Spleen (tissue), 11 donors: ENCODE results near the gene SMIM31. TPM values are rescaled to one million over a fixed set of nuclear protein-coding genes. Genes with fewer than 3 reads are reported as not detected.

Experiments used
- DNase-seq: peaks from one replicate; pipeline ENCODE4 v3.0.0-alpha.2; 2020
- H3K27ac ChIP-seq, 8 donors: fragments of 200-600 bp; sonication (generic) in 7 of 8; 1 replicate in 4 of 8; 2 replicates in 4 of 8; pipeline versions ENCODE4 v1.5.0 to v1.8.0; 2016 to 2021; ENCODE audit warnings: inconsistent platforms in 4 of 8, mild to moderate bottlenecking in 4 of 8, moderate library complexity in 1 of 8
- H3K27me3 ChIP-seq, 7 donors: fragments of 200-600 bp; sonication (generic) in 6 of 7; replicated peaks in 1 of 7; 1 replicate in 4 of 7; 2 replicates in 3 of 7; pipeline versions ENCODE4 v1.5.0 to v1.8.0; 2016 to 2021; ENCODE audit warnings: inconsistent platforms in 3 of 7, mild to moderate bottlenecking in 1 of 7
- H3K36me3 ChIP-seq, 6 donors: fragments of 200-600 bp; sonication (generic) in 5 of 6; 1 replicate in 4 of 6; 2 replicates in 2 of 6; pipeline versions ENCODE4 v1.5.0 to v1.8.0; 2016 to 2021; ENCODE audit warnings: inconsistent platforms in 2 of 6
- H3K4me1 ChIP-seq, 6 donors: fragments of 200-600 bp; sonication (generic) in 5 of 6; 1 replicate in 3 of 6; 2 replicates in 3 of 6; pipeline versions ENCODE4 v1.5.0 to v1.8.0; 2016 to 2021; ENCODE audit warnings: inconsistent platforms in 3 of 6
- H3K4me3 ChIP-seq, 8 donors: fragments of 200-600 bp; sonication (generic) in 7 of 8; 1 replicate in 4 of 8; 2 replicates in 4 of 8; pipeline versions ENCODE4 v1.5.0 to v1.8.0; 2016 to 2021; ENCODE audit warnings: inconsistent platforms in 4 of 8, mild to moderate bottlenecking in 4 of 8, moderate library complexity in 2 of 8
- H3K9me3 ChIP-seq, 8 donors: fragments of 200-600 bp; sonication (generic) in 7 of 8; 1 replicate in 4 of 8; 2 replicates in 4 of 8; pipeline versions ENCODE4 v1.5.0 to v1.8.0; 2016 to 2021; ENCODE audit warnings: inconsistent platforms in 4 of 8
- POLR2A ChIP-seq, 3 donors: fragments of 450-650 bp; IDR thresholded peaks; one replicate each; pipeline ENCODE4 v1.5.1; 2017; ENCODE audit warnings: antibody characterized with exemption in 3 of 3, mild to moderate bottlenecking in 1 of 3
- POLR2AphosphoS5 ChIP-seq, 3 donors: sonication (generic); formaldehyde crosslinking; IDR thresholded peaks; one replicate each; pipeline ENCODE4 v1.5.1; 2017; ENCODE audit warnings: antibody characterized with exemption in 3 of 3
- WGBS, 5 donors: extraction: QIAGEN DNeasy Blood & Tissue Kit in 3 of 5; methylation state at CpG; one replicate each; pipeline versions ENCODE4 v1.1.5 to v1.1.7; 2013 to 2018; 5-methylcytosine and 5-hydroxymethylcytosine counted together
- intact Hi-C: fragments of 100-400 bp; cut with DNase I; formaldehyde crosslinking; loops from one replicate; pipeline ENCODE4 v1.15.0; 2023; ENCODE audit warnings: low total_unique reads
- polyA plus RNA-seq, 3 donors: library from polyadenylated mRNA; stranded (reverse); fragments of 200-250 nt; gene quantifications; one replicate each; pipeline ENCODE4 v1.2.1, GENCODE V29; 2013
- total RNA-seq, 7 donors: library from RNA; depleted of rRNA in 3 of 7; stranded (reverse); fragments of >200 nt in 3 of 7; fragmentation: NEBNext Ultra II Directional in 4 of 7; extraction: Animal tissue kit (Norgen Biotek cat#: 25700) in 4 of 7; gene quantifications; one replicate each; pipeline versions ENCODE4 v1.1.0 to v1.2.1, GENCODE V29; 2016 to 2021
- TF ChIP-seq, protein P1 (sequence below), 11 experiments: fragments of 200-600 bp in 7 of 11; fragments of 450-650 bp in 4 of 11; sonication (generic) in 4 of 11; IDR thresholded peaks in 8 of 11; conservative IDR thresholded peaks in 3 of 11; 1 replicate in 7 of 11; 2 replicates in 4 of 11; pipeline versions ENCODE4 v1.4.0 to v1.8.0; 2016 to 2021; ENCODE audit warnings: antibody characterized with exemption in 11 of 11, inconsistent platforms in 4 of 11, mild to moderate bottlenecking in 1 of 11
- donor health status: healthy with polysubstance abuse.
- donor health status: DM: no; HTN: no; CAD: no; lungs with moderate emphysema.
- donor health status: DM: no; HTN: no; CAD: no.
- donor health status: Bipolar disorder and iron deficiency.
- donor health status: healthy.
- donor health status: DM: no; HTN: no; CAD: no.
- donor health status: DM: yes; HTN: yes; CAD: no.

SMIM31 gene
- total and polyA plus RNA-seq, 10 donors = not detected

DNA sequence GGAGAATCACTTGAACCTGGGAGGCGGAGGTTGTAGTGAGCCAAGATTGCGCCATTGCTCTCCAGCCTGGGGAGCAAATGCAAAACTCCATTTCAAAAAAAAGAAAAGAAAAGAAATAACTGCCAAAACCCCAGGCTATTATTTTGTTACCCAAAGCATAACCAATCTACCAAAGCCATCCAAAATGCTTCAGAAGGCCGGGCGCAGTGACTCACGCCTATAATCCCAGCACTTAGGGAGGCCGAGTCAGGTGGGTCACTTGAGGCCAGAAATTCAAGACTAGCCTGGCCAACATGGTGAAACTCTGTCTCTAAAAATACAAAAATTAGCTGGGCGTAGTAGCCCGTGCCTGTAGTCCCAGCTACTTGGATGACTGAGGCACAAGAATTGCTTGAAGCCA is 49.8 kb downstream of the SMIM31 start:
- Histone ChIP-seq H3K4me1 (no peaks in the 10 kb centered on the region), H3K27ac (no peak overlapping the region), H3K36me3 (no peaks in the 10 kb centered on the region), H3K27me3 (no peaks in the 10 kb centered on the region), H3K4me3 (no peak overlapping the region), H3K9me3 (no peaks in the 10 kb centered on the region)
- no peak for DNase-seq
- WGBS, 5 donors = 86 to 94% (median 90%) methylated on average over 8 of the region's 8 CpGs
- TF ChIP-seq, protein P1, sequence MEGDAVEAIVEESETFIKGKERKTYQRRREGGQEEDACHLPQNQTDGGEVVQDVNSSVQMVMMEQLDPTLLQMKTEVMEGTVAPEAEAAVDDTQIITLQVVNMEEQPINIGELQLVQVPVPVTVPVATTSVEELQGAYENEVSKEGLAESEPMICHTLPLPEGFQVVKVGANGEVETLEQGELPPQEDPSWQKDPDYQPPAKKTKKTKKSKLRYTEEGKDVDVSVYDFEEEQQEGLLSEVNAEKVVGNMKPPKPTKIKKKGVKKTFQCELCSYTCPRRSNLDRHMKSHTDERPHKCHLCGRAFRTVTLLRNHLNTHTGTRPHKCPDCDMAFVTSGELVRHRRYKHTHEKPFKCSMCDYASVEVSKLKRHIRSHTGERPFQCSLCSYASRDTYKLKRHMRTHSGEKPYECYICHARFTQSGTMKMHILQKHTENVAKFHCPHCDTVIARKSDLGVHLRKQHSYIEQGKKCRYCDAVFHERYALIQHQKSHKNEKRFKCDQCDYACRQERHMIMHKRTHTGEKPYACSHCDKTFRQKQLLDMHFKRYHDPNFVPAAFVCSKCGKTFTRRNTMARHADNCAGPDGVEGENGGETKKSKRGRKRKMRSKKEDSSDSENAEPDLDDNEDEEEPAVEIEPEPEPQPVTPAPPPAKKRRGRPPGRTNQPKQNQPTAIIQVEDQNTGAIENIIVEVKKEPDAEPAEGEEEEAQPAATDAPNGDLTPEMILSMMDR (IDR thresholded peaks at IDR 0.05 in 8 of 11, conservative IDR thresholded peaks at IDR 0.05 in 3 of 11) = no peak
- TF ChIP-seq POLR2AphosphoS5 (IDR thresholded peaks at IDR 0.05) (no peak), POLR2A (IDR thresholded peaks at IDR 0.05) (no peak)
- intact Hi-C loops = no loop called here

DNA sequence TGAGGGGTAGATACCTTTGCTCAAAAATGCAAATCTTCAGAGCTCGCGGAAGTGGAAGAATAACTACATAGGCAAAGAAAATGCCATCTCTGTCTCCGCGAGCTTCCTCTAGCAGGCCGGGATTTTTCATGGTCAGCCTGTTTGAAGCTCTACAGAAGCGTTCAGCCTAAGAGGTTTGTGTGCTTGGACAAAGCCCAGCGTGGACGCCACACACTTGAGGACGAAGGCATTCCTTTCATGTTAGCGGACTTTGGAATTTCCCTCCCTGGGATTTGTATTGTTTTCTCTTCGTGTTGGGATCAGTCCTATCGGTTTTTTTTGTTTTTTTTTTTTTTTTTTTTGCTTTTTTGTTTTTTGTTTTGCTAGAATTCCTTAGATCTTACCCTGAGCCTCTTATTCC is 53.7 kb downstream of the SMIM31 start:
- Histone ChIP-seq H3K27ac (no peak overlapping the region), H3K4me1 (no peaks in the 10 kb centered on the region), H3K36me3 (no peaks in the 10 kb centered on the region), H3K27me3 (no peaks in the 10 kb centered on the region), H3K9me3 (no peaks in the 10 kb centered on the region), H3K4me3 (no peak overlapping the region)
- 68 to 82% (median 72%) methylated on average over 12 of the region's 12 CpGs for WGBS, 5 donors
- TF ChIP-seq, protein P1 (IDR thresholded peaks at IDR 0.05 in 8 of 11, conservative IDR thresholded peaks at IDR 0.05 in 3 of 11) = no peak
- TF ChIP-seq POLR2AphosphoS5 (IDR thresholded peaks at IDR 0.05) (no peak), POLR2A (IDR thresholded peaks at IDR 0.05) (no peak)
- no peak for DNase-seq
- intact Hi-C loops = no loop called here

DNA sequence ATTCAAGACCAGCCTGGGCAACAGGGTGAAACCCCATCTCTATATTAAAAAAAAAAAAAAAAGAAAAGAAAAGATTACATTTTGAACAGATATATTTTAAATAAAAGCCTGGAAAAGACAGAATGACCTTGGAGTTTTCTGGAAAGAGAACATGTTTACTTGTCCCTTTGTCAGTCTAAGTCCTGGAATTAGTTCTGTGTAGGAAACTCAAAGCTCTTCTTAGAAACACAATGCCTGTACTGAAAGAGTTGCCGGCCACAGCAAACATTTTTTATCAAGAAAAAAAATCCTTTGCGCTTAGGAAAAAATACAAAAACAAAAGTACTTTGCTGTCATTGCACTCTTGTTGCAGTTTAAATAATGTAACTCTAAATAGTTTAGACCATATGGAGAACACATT is 59.6 kb downstream of the SMIM31 start:
- H3K36me3 ChIP-seq = no peaks in the 10 kb centered on the region
- WGBS, 5 donors = 84 to 86% (median 86%) methylated on average over 2 of the region's 2 CpGs
- no peak overlapping the region for H3K27ac ChIP-seq
- H3K4me3 ChIP-seq = no peak overlapping the region
- no peaks in the 10 kb centered on the region for H3K27me3 ChIP-seq
- H3K9me3 ChIP-seq = no peaks in the 10 kb centered on the region
- no peaks in the 10 kb centered on the region for H3K4me1 ChIP-seq
- intact Hi-C loops = no loop called here
- DNase-seq = no peak
- TF ChIP-seq POLR2AphosphoS5 (IDR thresholded peaks at IDR 0.05) = no peak
- no peak for TF ChIP-seq POLR2A (IDR thresholded peaks at IDR 0.05)
- TF ChIP-seq, protein P1 (IDR thresholded peaks at IDR 0.05 in 8 of 11, conservative IDR thresholded peaks at IDR 0.05 in 3 of 11) = no peak

DNA sequence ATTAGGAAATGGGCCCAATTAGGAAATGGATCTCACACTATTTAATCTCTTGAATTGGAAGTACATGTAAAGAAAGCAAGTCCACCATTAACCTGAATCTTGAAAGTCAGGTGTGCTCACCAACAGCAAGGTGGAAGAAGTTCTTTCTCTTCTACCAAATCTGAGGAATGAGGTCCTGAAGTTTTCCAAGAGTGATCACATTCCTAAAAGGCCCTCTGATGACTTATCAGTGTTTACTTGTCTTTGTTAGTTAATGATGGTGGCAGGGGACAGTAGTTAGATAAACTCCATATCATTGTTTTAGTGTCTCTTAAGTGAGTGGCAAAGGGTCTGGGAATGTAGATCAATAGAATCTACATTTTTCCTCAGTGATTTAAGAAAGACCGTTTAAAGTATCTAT is 61.8 kb downstream of the SMIM31 start:
- no peak for DNase-seq
- Histone ChIP-seq H3K27ac (no peak overlapping the region), H3K36me3 (no peaks in the 10 kb centered on the region), H3K9me3 (no peaks in the 10 kb centered on the region), H3K27me3 (no peaks in the 10 kb centered on the region), H3K4me1 (no peaks in the 10 kb centered on the region), H3K4me3 (no peak overlapping the region)
- WGBS, 5 donors = 34 to 61% (median 59%) methylated on average over 1 of the region's 1 CpG
- TF ChIP-seq POLR2AphosphoS5 (IDR thresholded peaks at IDR 0.05) (no peak), POLR2A (IDR thresholded peaks at IDR 0.05) (no peak)
- TF ChIP-seq, protein P1 (IDR thresholded peaks at IDR 0.05 in 8 of 11, conservative IDR thresholded peaks at IDR 0.05 in 3 of 11) = no peak
- intact Hi-C loops = no loop called here
